LNCAP (cell line): ENCODE results near the gene IFNL2.

Experiments
- CTCF ChIP-seq: fragments of 450-650 bp; IDR thresholded peaks from 2 replicates; pipeline ENCODE4 v1.5.1; 2017; ENCODE audit warnings: mild to moderate bottlenecking

IFNL2 gene

GRCh38 chr19:39262496-39262895 is 5.7 kb upstream of the IFNL2 start:
- no peak for TF ChIP-seq CTCF

GRCh38 chr19:39263912-39264305 is 4.3 kb upstream of the IFNL2 start:
- TF ChIP-seq CTCF, result no peak

- TF ChIP-seq CTCF, result no peak
Measured at GRCh38 chr19:39264306-39265290, 3.6 kb upstream of the IFNL2 start.

GRCh38 chr19:39265321-39265916 is 2.8 kb upstream of the IFNL2 start:
- TF ChIP-seq CTCF, result no peak

- no peak for TF ChIP-seq CTCF
Measured at GRCh38 chr19:39270036-39270871, 2.1 kb downstream of the IFNL2 start.

GRCh38 chr19:39275578-39275977 is 7.4 kb downstream of the IFNL2 start:
- no peak for TF ChIP-seq CTCF

GRCh38 chr19:39276740-39277139 is 8.5 kb downstream of the IFNL2 start:
- no peak for TF ChIP-seq CTCF
